HG03469 (cell line): ENCODE measurements around the gene TBX1.
"Not testable (repeated sequence)": the region's sequence is repeated elsewhere in the genome, so short reads cannot be mapped to it uniquely, and the experiment has no call there.

Experiments used
- ATAC-seq: cut with Tn5 transposase; IDR thresholded peaks from one replicate; pipeline ENCODE4 v1.9.1; 2021; ENCODE audit warnings: mild to moderate bottlenecking, moderate library complexity, moderate number of reproducible peaks; ENCODE audit not compliant: unreplicated experiment

The TBX1 gene

DNA sequence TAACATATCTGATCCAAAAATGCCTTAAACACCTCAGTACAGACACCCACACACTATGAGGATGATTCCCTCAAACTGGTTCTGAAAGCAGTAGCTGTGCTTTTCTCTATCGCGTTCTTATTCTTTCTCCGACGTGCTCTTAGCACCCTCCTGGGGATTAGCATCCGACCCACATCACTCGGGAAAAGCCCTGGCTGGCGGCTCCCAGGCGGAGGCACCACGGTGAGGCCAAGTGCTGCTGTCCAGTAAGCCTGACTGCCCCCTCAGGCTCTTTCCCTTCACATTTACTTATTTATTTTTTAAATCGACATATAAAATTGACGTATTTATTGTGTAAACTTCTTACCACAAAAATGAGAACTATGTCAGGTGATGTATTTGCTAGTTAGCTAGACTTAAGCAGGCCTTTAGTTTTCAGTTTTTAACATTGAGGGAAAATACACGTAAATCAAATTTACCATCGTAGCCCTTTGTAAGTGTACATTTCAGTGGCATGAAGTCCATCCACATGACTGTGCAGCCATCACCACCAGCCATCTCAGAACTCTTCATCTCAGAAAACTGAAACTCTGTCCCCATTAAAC is 19.2 kb downstream of the TBX1 start:
- ATAC-seq, result no peak

DNA sequence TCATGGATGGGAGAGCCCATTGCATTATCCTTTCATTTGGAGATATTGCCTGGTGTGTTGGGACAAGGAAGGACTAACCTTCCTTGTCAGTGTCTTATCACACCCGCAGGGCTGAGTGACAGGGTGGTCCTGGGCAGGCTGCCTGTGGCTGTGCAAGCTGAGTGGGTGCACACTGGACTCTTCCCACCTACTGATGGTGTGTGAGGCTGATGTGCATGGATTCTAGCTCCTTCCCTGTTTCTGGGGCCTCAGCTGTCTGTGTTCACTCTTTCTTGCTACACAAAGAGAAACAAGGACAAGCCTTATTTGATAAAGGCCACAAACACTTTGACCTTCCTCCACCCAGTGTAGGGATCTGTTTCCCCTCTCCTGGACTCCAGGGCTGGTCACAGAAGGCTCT is 22.0 kb downstream of the TBX1 start:
- no peak for ATAC-seq

GRCh38 chr22:19783586-19784383 is 23.2 kb downstream of the TBX1 start:
- ATAC-seq, result no peak

GRCh38 chr22:19784384-19785175 is 24.0 kb downstream of the TBX1 start:
- no peak for ATAC-seq

DNA sequence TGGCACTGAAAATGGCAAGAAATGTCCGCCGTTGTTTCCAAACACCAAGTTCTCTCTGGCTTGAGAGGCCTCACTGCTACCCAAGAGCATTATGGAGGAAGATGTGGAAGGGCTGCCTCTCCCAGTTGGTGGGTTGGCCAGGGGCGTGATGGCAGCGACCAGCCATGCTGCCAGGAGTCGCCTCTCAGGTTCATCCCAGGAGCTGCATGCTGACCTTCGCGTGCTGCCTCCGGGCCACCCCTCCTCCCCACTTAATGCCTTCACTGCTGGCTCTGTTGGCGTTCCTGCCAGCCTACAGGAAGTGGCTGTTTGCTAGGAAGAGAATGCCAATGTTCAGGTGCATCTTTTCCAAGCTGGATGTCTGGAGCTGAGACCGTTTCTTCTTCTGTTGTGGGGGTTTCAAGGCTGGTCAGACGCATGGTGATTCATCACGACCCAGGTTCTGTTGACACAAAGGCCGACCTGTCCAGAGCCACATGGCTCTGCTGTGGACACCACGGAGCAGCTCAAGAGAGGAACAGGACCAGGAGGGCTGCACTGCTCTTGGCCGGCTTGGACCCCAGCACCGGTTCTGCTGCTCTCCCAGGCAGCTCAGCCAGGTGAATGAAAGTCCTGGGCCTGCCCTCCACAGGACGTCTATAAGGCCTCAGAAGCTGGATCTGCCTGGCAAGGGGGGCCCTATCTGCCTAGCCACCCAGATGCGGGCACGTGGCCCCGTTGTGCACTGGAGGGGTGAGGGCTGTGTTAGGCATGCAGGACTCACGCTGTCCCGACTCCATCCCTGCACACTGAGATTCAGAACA is 25.1 kb downstream of the TBX1 start:
- no peak for ATAC-seq

DNA sequence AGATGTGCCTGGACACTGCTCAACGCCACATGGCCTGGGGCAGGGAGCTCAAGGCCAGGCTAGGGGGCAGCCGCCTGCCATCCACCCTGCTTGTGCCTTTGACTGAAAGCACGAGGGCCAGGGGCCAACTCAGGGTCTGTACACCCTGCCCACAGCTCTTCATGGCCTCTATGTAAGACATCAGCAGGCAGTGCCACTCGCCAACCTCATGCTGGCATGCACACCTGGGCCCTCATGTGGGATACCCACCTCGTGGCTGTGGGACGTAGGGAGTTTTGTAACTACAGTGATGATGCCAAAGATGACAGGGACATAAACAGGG is 25.6 kb downstream of the TBX1 start:
- no peak for ATAC-seq

- ATAC-seq, result no peak
Observed at GRCh38 chr22:19786959-19787848, 26.6 kb downstream of the TBX1 start.

DNA sequence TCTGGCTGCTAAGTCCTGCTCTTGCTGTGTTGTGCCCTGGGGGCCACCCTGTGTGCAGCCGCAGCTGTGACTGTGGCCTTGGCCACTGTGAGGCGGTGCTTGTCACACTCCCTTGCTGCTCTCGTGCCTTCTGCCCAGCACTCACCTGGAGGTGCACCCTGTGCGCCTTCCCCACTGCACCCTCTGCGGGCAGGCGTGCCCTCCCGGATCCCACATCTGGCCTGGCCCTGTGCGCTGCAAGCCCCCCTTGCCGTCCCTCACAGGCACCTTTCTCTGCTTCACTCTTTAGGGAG is 27.2 kb downstream of the TBX1 start:
- ATAC-seq, result no peak

GRCh38 chr22:19788661-19789225 is 28.2 kb downstream of the TBX1 start:
- ATAC-seq, result no peak

DNA sequence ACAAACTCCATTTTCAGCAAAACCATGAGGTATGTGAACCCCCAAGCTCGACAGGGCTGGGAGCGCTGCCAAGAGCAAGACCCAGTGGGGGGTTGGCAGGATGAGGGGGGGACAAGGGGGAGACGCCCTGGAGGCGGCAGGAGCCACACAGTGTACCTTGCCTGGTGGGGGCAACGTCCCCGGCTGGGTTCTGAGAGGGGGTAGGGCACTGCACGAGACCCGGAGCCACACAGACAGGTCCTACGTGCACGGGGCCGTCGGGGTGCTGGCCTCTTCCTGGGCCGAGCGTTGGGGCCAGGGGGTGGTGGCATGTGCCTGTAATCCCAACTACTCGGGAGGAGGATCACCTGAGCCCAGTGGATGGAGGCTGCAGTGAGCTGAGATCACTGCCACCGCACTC is 28.8 kb downstream of the TBX1 start:
- no peak for ATAC-seq

GRCh38 chr22:19789828-19790227 is 29.2 kb downstream of the TBX1 start:
- no peak for ATAC-seq

DNA sequence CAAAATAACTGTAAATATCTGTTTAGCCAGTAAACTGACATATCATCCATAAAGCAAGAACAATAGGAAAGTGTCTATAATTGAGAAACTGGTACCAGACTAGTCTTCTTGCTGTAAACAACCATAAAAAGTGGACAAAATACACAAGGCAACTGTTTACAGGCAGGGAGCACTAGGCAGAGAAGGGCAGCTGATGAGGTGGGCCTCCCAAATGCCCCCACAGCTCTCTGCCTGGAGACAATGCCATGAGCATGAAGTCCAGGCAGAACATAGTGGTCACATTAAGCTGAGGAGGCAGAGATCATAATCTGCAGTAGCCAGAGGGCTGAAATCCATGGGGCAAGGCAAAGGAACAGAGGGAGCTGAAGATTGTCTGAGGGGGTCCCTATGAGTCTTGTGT is 30.7 kb downstream of the TBX1 start:
- ATAC-seq, result no peak

- ATAC-seq, result no peak
Observed at GRCh38 chr22:19791894-19792293, 31.3 kb downstream of the TBX1 start.

- ATAC-seq, result not testable (repeated sequence)
Observed at GRCh38 chr22:19792383-19792896, 31.9 kb downstream of the TBX1 start.

GRCh38 chr22:19793161-19793560 is 32.6 kb downstream of the TBX1 start:
- no peak for ATAC-seq

DNA sequence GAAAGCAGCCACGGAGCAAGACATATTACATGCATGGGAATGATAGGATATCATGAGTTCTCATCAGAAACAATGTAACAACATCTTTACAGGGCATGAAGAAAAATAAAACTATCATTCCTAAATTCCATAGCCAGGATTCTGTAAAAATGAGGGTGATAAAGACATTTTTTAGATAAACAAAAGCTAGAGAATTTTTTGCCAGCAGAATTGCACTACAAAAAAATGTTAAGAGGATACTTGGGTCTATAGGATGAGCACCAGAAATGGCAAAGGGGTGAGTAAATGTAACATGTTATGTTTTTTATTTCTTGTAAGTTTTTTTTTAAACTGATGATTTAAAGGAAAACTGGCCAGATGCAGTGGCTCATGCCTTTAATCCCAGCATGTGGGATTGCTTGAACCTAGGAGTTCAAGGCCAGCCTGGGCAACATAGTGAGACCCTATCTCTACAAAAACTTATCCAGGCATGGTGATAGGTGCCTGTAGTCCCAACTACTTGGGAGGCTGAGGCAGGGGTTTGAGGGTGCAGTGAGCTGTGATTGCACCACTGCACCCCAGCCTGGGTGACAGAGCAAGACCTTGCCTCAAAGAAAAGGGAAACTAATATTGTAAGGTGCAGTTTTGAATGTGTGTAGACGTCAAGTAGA is 33.2 kb downstream of the TBX1 start:
- no peak for ATAC-seq

DNA sequence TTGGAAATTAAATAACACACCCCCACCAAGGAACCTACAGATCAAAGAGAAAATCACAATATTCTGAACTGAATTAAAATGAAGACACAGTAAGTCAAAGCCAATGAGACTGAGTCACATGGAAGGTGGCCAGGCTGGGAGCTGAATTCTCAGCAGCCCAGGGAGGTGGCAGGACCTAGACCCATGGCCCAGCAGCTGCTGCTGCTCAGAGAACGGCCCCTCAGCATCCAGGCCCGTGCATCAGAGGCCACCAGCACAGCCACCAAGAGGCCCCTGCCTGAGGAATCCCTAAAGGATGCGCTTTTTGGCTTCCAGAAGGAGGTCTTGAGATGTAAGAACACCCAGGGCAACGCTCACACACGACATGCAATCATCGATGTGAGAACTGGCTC is 35.0 kb downstream of the TBX1 start:
- ATAC-seq, result no peak

DNA sequence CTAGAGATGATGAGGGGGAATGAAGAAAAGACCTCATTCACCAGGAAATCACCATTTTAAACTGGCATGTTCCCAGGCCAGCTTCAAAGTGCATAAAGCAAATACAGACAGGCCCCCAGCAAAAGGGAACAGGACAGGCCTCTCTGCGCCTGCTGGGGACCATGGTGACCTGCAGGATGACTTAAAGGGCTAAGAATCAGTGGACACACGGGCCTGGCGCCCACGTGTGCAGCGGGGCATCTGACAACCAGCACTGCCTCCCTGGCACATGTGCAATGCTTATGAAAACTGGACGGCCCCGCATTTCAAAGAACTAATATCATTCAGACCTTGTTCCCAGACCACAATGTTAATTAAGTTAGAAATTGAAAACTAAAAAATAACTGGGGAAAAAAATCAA is 35.6 kb downstream of the TBX1 start:
- ATAC-seq, result no peak
